Mucosa of stomach (tissue), 1 donor: ENCODE results near the gene ORC2.
A peak's percentile ranks its signal among the peaks of the same experiment; 100 is the strongest.
"Not testable (repeated sequence)": the region's sequence is repeated elsewhere in the genome, so short reads cannot be mapped to it uniquely, and the experiment has no call there.

ENCODE experiments used
- H3K27me3 ChIP-seq: one replicate; pipeline ENCODE4 v1.7.0; 2013; ENCODE audit warnings: mild to moderate bottlenecking, low read length; ENCODE audit not compliant: control insufficient read depth, insufficient read depth
- H3K36me3 ChIP-seq: one replicate; pipeline ENCODE4 v1.7.0; 2013; ENCODE audit warnings: low read length; ENCODE audit not compliant: control insufficient read depth, insufficient read depth
- H3K4me1 ChIP-seq: one replicate; pipeline ENCODE4 v1.7.0; 2013; ENCODE audit warnings: mild to moderate bottlenecking, low read length; ENCODE audit not compliant: control insufficient read depth, insufficient read depth
- H3K4me3 ChIP-seq: one replicate; pipeline ENCODE4 v1.7.0; 2013; ENCODE audit warnings: low read length
- H3K9ac ChIP-seq: one replicate; pipeline ENCODE4 v1.7.0; 2013; ENCODE audit warnings: mild to moderate bottlenecking, low read length, moderate library complexity
- H3K9me3 ChIP-seq: one replicate; pipeline ENCODE4 v1.7.0; 2013; ENCODE audit warnings: mild to moderate bottlenecking, low read length, moderate library complexity; ENCODE audit not compliant: control insufficient read depth
- donor health status: Pancreatic carcinoma.

The ORC2 gene

GRCh38 chr2:200968162-200968561 lies 4.7 kb upstream of the ORC2 start:
- Histone ChIP-seq H3K9ac (peak overlapping the region; percentile 56), H3K4me1 (peaks cover 25% of the 10 kb centered on the region), H3K36me3 (no peaks in the 10 kb centered on the region), H3K4me3 (no peak overlapping the region), H3K9me3 (no peaks in the 10 kb centered on the region), H3K27me3 (no peaks in the 10 kb centered on the region)

GRCh38 chr2:200966770-200967169 lies 3.3 kb upstream of the ORC2 start:
- Histone ChIP-seq H3K9ac (no peak overlapping the region), H3K4me1 (peaks cover 25% of the 10 kb centered on the region), H3K9me3 (no peaks in the 10 kb centered on the region), H3K27me3 (no peaks in the 10 kb centered on the region), H3K36me3 (no peaks in the 10 kb centered on the region), H3K4me3 (no peak overlapping the region)

GRCh38 chr2:200964498-200964897 lies 1.0 kb upstream of the ORC2 start:
- Histone ChIP-seq H3K9ac (peak overlapping the region; percentile 87), H3K27me3 (no peaks in the 10 kb centered on the region), H3K9me3 (no peaks in the 10 kb centered on the region), H3K36me3 (no peaks in the 10 kb centered on the region), H3K4me3 (peak overlapping the region; percentile 68), H3K4me1 (peaks cover 25% of the 10 kb centered on the region)

- Histone ChIP-seq H3K9ac (peak overlapping the region; percentile 87), H3K4me1 (peaks cover 21% of the 10 kb centered on the region), H3K4me3 (peak overlapping the region; percentile 68)
- not testable (repeated sequence) for H3K36me3 ChIP-seq, H3K9me3 ChIP-seq, H3K27me3 ChIP-seq
Observed at GRCh38 chr2:200963918-200964252, 425 bp upstream of the ORC2 start.

GRCh38 chr2:200962811-200963123 lies 693 bp downstream of the ORC2 start:
- Histone ChIP-seq H3K9ac (peak overlapping the region; percentile 87), H3K4me3 (peak overlapping the region; percentile 68), H3K27me3 (no peaks in the 10 kb centered on the region), H3K9me3 (no peaks in the 10 kb centered on the region), H3K4me1 (peaks cover 11% of the 10 kb centered on the region), H3K36me3 (no peaks in the 10 kb centered on the region)

- peaks cover 5% of the 10 kb centered on the region for H3K4me1 ChIP-seq
- no peaks in the 10 kb centered on the region for H3K27me3 ChIP-seq
- no peak overlapping the region for H3K9ac ChIP-seq
- H3K36me3 ChIP-seq, result no peaks in the 10 kb centered on the region
- no peak overlapping the region for H3K4me3 ChIP-seq
- no peaks in the 10 kb centered on the region for H3K9me3 ChIP-seq
Observed at GRCh38 chr2:200961674-200962073, 1.8 kb downstream of the ORC2 start.

GRCh38 chr2:200950378-200950777 lies 13.1 kb downstream of the ORC2 start:
- Histone ChIP-seq H3K4me3 (no peak overlapping the region), H3K4me1 (no peaks in the 10 kb centered on the region), H3K36me3 (no peaks in the 10 kb centered on the region), H3K27me3 (no peaks in the 10 kb centered on the region), H3K9ac (no peak overlapping the region), H3K9me3 (no peaks in the 10 kb centered on the region)

GRCh38 chr2:200945395-200945729 lies 18.1 kb downstream of the ORC2 start:
- H3K4me1 ChIP-seq, result peaks cover 11% of the 10 kb centered on the region
- no peaks in the 10 kb centered on the region for H3K27me3 ChIP-seq
- H3K36me3 ChIP-seq, result no peaks in the 10 kb centered on the region
- H3K9ac ChIP-seq, result peak overlapping the region; percentile 56
- H3K9me3 ChIP-seq, result no peaks in the 10 kb centered on the region
- H3K4me3 ChIP-seq, result no peak overlapping the region

- peak overlapping the region; percentile 56 for H3K9ac ChIP-seq
- H3K4me3 ChIP-seq, result no peak overlapping the region
- no peaks in the 10 kb centered on the region for H3K27me3 ChIP-seq
- no peaks in the 10 kb centered on the region for H3K9me3 ChIP-seq
- H3K4me1 ChIP-seq, result peaks cover 11% of the 10 kb centered on the region
- H3K36me3 ChIP-seq, result no peaks in the 10 kb centered on the region
Observed at GRCh38 chr2:200944467-200945394, 18.7 kb downstream of the ORC2 start.

- Histone ChIP-seq H3K4me1 (peaks cover 11% of the 10 kb centered on the region), H3K27me3 (no peaks in the 10 kb centered on the region), H3K9me3 (no peaks in the 10 kb centered on the region), H3K4me3 (no peak overlapping the region), H3K9ac (peak overlapping the region; percentile 4), H3K36me3 (no peaks in the 10 kb centered on the region)
Observed at GRCh38 chr2:200943527-200944105, 19.8 kb downstream of the ORC2 start.

- Histone ChIP-seq H3K4me1 (peaks cover 6% of the 10 kb centered on the region), H3K4me3 (no peak overlapping the region), H3K9ac (no peak overlapping the region), H3K9me3 (no peaks in the 10 kb centered on the region), H3K27me3 (no peaks in the 10 kb centered on the region), H3K36me3 (no peaks in the 10 kb centered on the region)
Observed at GRCh38 chr2:200939832-200940231, 23.6 kb downstream of the ORC2 start.

GRCh38 chr2:200930947-200931626 lies 32.4 kb downstream of the ORC2 start:
- H3K36me3 ChIP-seq, result no peaks in the 10 kb centered on the region
- no peaks in the 10 kb centered on the region for H3K9me3 ChIP-seq
- no peaks in the 10 kb centered on the region for H3K27me3 ChIP-seq
- no peak overlapping the region for H3K4me3 ChIP-seq
- no peak overlapping the region for H3K9ac ChIP-seq
- peaks cover 8% of the 10 kb centered on the region for H3K4me1 ChIP-seq
